GM19351 (cell line): ENCODE results near the gene ADAM15.

Source experiments
- ATAC-seq: cut with Tn5 transposase; IDR thresholded peaks from one replicate; pipeline ENCODE4 v1.9.1; 2021; ENCODE audit warnings: mild to moderate bottlenecking, moderate library complexity; ENCODE audit not compliant: unreplicated experiment

Gene ADAM15

DNA sequence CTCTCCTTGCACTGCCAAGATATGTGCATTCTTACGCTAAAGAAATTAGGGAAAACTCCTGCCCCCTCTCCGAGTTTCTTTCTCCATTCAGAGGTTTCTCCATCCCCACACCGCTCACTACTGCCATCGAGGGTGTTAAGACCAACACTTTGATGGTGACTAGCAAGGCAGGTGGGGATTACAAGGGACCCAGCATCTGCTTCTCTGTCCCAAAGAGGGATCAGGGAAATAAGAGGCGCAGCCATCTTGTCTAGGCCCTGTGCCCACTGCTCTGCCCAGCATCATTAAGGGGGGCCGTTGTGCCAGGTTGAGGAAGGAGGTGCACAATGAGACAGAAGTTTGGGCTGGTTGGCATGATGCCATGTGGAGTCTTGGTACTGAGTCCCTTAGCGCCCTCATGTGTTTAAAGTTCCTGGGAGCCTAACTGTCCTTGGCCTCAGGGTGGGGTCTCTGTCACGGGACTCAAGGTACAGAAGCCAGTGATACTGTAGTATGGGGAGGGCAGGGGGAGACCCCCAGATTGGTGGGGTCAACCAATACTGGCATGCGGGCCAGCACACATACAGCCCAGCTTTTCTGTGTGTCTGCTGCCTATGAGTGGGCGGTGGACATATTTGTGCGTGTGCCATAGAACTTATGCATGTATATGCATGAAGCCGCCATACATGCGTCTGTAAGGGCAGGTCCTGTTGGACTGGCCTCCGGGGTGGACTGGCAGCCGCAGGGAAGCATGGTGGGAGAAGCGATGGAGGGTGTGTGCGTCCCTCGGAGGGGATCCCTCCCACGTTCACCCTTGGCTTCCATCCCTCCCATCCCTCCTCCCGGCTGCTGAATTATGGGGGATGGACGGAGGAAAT is 33.0 kb downstream of the ADAM15 start:
- ATAC-seq, result no peak

DNA sequence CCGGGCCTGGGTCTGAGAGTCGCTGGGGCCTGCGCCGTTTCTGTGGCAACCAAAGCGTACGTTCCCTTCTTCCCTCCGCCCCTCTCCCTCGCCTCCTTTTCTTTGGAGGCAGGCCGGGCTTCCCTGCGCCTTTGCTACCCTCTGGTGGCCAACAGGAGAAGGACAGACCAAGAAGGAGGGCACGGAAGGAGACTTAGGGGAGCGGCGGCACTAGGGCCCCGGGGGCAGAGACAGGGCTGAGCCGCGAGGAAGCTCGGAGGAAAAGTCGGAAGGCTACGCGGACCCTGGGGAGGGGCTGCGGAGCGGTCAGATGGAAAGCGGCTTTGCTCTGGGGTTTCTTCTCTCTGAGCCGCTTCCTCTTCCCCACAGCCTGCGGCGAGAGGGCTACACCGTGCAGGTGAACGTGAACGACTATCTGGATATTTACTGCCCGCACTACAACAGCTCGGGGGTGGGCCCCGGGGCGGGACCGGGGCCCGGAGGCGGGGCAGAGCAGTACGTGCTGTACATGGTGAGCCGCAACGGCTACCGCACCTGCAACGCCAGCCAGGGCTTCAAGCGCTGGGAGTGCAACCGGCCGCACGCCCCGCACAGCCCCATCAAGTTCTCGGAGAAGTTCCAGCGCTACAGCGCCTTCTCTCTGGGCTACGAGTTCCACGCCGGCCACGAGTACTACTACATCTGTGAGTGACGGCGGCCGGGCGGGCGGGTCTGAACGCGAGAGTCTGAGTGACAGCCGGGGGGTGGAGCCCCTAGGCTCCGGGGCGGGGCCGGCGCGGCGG is 33.8 kb downstream of the ADAM15 start:
- ATAC-seq, result peak; percentile 72

DNA sequence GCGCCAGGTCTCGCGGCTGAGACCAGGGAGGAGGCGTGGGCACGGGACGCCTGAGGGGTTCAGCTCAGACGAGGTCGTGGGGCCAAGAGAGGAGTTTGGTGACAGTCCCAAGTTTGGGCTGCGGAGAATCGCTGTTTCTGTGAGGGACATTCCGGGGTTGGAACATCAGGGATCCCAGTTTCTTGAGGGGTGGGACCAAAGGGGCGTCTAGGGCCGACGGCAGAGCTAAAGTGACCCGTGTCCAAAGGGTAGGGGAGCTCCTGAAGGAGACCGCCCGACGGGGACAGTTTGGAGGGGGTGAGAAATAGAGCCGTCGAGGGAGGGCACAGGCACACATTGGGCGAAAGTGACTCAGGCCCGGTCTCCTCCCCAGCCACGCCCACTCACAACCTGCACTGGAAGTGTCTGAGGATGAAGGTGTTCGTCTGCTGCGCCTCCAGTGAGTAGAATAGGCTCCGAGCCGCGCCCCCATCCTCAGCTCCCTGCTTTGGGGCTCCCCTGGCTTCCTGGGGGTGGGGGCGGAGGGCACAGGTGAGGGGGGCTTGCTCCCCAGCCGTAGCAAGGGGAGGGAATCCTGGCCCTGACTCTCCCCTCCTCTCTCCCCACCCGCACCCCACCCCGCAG is 34.5 kb downstream of the ADAM15 start:
- no peak for ATAC-seq

DNA sequence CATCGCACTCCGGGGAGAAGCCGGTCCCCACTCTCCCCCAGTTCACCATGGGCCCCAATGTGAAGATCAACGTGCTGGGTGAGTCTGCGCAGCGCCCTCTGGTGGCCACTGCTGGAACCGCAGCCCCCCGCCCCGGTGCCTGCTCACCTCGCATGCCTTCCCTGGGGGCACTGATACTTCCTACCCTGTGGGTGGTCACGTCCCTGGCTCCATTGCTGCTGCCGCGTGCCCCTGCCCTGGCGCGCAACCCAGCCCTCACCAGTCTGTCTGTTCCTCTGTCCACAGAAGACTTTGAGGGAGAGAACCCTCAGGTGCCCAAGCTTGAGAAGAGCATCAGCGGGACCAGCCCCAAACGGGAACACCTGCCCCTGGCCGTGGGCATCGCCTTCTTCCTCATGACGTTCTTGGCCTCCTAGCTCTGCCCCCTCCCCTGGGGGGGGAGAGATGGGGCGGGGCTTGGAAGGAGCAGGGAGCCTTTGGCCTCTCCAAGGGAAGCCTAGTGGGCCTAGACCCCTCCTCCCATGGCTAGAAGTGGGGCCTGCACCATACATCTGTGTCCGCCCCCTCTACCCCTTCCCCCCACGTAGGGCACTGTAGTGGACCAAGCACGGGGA is 35.1 kb downstream of the ADAM15 start:
- ATAC-seq, result no peak

DNA sequence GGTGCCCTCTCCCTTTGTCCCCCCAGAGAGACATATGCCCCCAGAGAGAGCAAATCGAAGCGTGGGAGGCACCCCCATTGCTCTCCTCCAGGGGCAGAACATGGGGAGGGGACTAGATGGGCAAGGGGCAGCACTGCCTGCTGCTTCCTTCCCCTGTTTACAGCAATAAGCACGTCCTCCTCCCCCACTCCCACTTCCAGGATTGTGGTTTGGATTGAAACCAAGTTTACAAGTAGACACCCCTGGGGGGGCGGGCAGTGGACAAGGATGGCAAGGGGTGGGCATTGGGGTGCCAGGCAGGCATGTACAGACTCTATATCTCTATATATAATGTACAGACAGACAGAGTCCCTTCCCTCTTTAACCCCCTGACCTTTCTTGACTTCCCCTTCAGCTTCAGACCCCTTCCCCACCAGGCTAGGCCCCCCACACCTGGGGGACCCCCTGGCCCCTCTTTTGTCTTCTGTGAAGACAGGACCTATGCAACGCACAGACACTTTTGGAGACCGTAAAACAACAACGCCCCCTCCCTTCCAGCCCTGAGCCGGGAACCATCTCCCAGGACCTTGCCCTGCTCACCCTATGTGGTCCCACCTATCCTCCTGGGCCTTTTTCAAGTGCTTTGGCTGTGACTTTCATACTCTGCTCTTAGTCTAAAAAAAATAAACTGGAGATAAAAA is 35.9 kb downstream of the ADAM15 start:
- no peak for ATAC-seq

DNA sequence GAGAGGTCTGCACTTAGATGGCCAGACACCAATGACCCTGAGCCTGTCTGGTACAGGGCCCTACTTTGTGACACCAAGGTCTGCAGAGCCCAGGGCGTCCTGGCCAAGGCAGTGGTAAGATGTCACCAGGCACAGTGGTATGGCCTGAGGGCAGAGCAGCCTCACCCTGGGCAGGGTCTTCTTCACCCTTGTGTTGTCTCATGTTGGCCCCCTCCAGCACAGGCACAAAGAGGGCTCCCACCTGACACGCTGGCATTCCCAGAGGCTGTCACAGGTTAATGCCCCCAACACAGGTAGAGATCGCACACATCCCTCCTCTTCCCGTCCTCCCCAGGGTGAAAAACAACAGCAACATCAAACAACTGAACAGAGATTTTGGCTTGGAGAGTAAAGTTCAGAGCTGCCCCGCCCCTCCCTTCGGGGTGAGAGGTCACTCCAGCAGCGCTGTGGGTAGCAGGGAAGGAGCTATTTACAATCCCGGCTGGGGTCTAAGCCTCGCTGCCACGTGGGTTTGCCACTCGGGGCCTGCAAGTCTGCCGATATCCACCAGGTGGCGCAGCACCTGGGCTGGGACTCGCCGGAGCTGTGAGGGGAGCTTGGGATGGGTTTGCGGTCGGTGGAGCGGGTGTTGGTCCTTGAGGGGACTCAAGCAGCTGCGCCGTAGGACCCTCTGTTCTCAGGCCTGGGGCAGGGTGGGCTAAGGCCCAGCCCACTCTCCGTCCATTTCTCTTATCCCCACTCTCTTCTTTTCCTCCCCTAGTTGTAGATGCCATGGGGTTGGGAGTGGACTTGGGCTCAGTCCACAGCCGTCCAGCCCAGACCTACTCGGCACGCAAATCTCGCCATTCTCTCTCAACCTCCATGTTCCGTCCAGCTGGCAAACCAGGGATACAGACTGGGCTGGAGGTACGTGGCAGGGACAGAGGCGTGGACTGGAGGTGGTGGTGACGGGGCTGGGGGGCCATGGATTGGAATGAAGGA is 40.2 kb downstream of the ADAM15 start:
- no peak for ATAC-seq

DNA sequence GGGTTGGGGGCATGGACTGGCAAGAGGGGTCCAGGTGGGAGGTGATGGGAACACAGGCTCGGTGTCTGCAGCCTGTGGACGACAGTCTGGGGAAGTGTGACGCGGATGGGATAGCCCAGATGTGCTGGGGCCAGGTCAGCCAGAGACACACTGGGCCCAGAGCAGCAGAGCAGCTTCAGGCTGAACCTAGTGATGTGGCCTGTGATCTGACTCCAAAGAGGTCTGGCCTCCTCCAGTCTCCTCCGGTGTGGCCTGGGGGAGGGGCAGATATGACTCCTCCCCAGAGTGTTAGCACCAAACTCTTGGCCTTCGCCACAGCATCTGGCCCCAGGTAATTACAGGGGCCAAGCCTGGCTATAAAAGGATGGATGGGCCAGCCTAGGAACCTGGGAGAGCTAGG is 41.0 kb downstream of the ADAM15 start:
- ATAC-seq, result no peak

DNA sequence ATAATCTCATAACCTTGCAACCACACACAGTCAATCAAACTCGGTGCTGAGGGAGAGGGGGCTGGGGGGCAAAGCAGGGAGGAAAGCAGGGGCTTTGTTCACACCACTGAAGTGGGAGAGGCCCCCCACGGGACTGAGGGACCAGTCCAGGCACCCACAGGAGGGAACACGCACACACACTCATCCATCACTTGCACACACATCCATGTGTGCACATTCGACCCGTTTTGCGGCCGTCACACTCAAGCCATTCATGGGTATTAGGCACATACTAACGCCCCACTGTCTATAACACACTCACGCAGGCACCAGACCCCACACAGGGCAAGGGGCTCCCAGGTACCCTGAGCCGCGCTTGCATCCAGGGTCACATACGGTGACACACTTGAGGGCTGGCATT is 41.5 kb downstream of the ADAM15 start:
- ATAC-seq, result no peak

DNA sequence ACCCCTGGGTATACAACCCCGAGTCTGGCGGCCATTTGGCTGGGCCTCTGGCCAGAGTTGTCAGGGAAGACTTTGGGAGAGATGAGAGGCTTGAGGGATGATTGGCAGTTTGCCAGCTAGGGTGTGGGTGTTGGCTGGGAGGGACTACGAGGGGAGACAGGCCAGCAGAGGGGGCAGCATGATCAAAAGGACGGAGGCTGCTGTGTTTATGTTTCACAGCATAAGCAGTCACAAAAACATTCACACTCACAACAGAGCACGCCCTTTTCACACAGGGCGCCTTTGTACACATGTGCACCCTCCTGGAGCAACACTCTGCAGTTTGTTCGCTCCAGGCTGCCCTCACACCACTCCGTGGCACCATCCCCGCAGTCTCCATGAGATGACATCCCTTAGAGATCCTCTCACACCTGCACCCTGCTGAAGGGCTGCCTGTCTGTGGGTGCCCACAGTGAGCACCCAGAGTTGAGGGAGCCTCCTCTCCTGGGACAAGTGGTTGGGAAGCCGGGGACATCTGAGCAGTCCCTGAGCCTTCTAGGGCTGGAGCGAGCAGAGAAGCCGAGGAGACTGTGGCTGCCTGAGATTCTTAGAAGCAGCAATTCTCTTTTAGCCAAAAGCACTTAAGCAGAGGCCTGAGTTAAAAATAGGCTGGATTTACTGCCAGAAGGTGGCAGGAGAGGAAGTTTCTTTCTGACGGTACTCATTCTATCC is 43.0 kb downstream of the ADAM15 start:
- no peak for ATAC-seq

DNA sequence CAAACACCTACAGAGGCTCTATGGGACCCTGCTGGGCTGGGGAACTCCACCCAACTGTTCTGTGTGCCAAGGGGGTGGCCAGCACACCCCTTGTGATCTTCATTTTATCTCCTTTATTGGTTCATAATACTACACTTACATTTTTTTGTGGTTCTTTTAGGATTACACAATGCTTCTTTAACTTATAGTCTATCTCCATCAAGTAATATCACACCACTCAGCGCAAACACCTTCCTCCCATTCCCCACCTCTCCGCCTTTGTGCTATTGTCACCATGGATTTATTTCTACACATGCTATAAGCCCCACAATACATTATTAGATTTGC is 43.5 kb downstream of the ADAM15 start:
- no peak for ATAC-seq

DNA sequence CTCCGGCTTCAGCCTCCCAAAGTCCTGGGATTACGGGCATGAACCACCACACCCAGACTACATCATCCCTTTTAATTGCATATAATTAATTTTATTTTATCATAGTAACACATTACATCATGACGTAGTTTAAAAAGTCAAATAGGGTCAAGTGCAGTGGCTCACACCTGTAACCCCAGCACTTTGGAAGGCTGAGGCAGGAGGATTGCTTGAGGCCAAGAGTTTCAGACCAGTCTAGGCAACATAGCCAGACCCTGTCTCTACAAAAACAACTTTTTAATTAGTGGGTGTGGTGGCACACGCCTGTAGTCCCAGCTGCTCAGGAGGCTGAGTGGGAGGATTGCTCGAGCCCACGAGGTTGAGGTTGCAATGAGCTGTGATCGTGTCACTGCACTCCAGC is 48.2 kb downstream of the ADAM15 start:
- no peak for ATAC-seq

DNA sequence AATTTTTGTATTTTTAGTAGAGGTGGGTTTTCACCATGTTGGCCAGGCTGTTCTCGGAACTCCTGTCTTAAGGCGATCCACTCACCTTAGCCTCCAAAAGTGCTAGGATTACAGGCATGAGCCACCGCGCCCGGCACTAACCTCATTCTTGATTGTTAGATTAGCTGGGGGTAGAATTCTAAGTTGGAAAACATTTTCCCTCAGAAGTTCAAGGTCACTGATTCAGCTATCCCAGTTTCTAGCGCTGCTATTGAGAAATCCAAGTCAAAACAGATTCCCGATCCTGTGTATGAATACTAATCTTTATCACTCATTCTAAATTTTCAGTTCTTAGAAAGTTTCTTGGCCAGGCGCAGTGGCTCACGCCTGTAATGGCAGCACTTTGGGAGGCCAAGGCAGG is 52.2 kb downstream of the ADAM15 start:
- no peak for ATAC-seq

DNA sequence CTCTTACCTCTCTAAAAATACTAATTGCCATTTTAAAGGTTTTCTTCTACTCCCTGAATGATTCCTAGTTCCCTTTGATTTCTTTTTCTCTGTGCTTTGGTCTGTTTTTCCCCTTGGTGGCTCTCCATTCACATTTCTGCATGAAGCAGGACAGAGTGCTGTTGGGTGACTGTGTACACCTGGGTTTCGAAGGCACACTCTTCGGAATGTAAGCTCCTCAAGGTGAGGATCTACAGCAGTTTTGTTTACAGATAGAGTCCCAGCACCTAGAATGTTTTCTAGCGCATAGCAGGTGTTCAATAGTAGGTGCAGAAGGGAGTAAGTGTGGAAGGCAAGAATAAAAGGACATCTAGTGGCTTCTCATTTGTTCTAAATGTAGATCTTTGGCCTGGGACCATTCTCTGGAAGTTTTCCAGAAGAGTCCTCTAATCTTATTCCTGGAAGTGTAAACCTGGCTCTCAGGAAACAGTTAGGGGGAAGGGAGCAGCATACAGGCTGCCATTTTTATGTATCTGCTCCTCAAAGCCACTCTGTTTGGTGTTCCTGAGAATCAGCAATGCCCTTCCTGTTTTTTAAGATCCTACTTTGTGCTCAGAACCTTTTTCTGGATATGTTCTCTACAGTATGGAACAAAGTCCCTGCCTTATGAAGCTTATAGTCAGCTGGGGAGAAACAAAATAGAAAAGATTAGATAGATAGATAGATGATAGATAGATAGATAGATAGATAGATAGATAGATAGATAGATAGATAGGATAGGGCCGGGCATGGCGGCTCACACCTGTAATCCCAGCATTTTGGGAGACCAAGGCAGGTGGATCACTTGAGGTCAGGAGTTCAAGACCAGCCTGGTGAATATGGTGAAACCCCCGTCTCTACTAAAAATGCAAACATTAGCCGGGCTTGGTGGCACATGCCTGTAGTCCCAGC is 53.8 kb downstream of the ADAM15 start:
- ATAC-seq, result no peak

DNA sequence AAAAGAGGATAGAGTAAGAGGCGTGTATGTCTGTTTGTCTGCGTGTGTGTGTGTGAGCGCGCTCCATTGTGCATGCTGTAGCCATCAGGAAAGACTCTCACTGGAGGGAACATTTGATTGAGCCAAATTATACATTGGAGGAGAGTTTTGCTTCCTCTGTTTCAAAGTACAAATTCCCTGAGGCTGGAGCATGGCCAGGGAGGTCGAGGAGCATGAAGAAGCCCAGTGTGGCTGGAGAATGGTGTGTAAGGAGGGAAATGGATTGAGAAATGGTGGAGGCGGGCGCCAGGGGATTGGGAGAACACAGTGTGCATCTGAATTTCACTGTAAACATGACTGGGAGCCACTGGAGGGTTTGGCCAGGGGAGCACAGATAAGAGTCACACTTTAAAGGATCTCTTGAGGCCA is 54.5 kb downstream of the ADAM15 start:
- no peak for ATAC-seq

DNA sequence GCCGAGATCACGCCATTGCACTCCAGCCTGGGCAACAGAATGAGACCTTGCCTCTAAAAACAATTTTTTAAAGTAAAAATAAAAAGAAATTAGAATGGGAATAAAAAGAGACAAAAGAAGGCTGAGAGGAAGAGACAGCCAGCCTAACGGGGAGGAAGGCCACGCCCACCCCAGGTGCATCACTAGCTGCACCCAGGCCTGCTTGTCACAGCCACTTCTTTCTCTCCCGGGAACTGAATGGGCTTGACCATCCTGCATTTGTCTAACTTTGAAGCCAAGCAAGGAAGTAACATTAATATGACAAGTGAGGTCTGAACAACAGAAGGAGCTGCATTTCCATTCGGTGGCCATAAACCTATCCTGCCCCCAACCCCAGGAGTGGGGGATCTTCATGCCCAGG is 55.7 kb downstream of the ADAM15 start:
- ATAC-seq, result no peak

DNA sequence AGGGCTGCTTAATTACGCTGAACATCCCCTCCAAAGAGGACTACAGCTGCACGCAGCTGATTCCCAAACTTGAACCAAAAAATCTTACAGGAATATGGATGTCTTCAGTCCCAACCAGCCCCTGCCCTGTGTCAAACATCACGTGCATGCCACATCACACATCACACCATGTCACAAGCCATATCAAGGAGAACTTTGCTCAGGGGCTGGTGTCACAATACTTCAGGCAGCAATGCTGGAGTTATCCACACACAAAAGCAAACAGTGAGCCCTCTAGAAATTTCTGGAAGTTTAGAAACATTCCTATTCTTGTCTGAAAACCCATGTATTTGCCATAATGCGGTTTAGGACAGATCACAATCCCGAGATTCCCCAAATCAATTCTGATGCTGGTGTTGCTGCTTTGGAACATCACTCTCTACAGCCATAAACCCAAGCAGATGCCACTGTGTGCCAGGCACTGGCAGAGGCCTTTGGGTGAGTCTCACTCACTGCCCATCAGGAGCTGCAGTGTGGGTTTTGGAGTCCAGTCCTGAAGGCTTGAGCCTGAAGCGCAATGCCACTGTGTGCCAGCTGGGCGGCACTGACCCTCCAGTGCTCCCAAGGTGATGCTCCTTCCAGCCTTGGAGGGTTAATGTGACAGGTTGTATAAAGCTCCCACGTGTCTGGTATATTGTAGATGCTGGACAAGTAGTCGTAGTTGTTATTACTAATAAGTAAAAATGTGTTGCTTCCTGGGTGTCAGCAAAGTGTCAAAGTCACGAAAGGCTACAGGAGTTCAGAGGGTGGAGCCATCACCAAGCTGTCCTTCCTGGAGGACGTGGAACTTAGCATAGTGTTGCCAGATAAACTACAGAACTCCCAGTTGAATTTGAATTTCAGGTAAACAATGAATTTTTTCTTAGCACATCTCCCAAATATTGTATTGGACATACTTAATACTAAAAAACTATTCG is 56.5 kb downstream of the ADAM15 start:
- ATAC-seq, result no peak

DNA sequence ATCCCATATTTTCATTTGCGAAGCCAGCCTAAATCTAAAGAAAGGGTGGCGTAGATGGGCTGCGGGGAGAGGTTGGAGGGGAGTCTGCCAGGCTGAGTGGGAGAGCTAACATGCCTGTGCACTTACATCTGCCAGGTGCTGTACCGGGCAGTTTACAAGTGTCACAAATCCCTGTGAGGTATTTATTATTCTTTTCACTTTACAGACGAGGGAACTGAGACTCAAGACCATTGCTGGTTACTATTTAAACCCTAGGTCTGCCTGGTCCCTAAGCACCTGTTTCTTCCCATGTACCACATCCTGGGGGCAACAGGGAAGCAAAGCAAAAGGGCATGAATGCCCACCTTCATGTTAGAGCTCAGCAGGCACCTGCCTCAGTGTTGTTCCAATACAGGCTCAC is 57.2 kb downstream of the ADAM15 start:
- ATAC-seq, result no peak
